Measurements from ENCODE around the gene ELAVL2.

The ELAVL2 gene

DNA sequence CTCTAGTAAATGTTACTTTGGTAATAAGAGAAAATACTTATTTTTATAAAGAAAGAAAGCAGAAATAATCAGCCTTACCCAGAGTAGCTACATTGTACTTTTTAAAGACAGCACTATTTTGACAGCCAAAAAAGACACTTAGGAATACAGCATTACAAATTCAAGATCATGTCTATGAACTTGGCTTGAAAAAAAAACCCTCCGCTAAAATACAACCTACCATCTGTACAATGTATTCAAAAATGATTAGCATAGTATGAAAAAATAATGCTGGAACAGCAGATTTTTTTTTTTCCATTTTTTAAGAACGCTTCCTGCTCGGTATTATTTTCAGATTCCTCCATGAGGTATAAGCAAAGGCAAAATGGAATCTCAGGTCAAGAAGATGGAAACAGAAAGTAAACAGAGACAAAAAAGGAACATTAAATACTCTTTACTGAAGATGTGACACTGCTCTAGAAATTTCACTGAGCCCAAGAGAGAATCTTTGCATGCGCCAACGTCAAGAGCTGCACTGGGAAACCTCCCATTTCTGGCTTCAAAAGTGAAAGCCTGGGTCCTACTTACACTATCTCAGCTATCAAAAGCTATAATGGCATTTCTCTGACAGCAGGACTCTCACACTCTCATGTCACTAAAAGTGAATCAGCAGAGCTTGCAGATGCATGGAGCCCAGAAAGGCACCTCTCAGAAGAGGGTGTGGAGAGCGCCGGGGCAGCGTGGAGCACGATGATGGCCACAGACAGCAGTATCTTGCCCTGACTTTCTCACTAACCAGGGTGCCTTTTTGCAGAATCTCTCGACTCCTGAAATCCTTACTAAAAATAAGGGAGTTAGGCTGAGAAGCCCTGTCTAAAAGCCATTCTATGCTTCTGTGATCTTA lies 167.4 kb downstream of the ELAVL2 start:
- no peak for TF ChIP-seq BACH2 (CRISPR knock-in tag; IDR thresholded peaks at IDR 0.05; ENCODE audit: borderline replicate concordance)
- no peak for TF ChIP-seq ZC3H10 (CRISPR knock-in tag; IDR thresholded peaks at IDR 0.05)
- no peak for TF ChIP-seq TCF4 (CRISPR knock-in tag; IDR thresholded peaks at IDR 0.05; ENCODE audit: borderline replicate concordance)
- TF ChIP-seq ZNF8 (CRISPR knock-in tag; IDR thresholded peaks at IDR 0.05), result no peak
- no peak for ATAC-seq

DNA sequence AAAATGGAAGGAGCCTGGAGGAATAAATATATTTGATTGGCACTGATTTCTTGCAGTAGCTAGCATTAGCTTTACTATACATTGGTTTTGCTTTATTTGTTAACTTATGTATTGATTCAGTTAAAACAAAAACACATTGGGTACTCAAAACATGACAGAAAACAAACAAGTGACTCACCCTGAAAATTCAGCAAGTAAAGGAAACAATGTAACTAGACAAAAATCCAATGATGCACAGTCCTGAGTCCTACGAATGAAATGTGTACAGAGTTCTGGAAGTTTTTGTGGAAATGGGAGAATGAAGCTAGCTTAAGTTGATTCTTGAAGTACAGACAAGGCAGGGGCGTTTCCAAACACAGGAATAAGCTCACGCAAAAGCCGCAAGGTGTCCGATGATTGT lies 175.0 kb downstream of the ELAVL2 start:
- TF ChIP-seq GLIS3 (CRISPR knock-in tag; IDR thresholded peaks at IDR 0.05) (no peak), ZNF565 (CRISPR knock-in tag; conservative IDR thresholded peaks at IDR 0.05; ENCODE audit: low read depth) (no peak), TOX (CRISPR knock-in tag; IDR thresholded peaks at IDR 0.05; ENCODE audit: borderline replicate concordance) (no peak), RARB (CRISPR knock-in tag; IDR thresholded peaks at IDR 0.05) (no peak), SNAI2 (CRISPR knock-in tag; IDR thresholded peaks at IDR 0.05) (no peak), ZFP3 (CRISPR knock-in tag; IDR thresholded peaks at IDR 0.05) (no peak), ISL1 (CRISPR knock-in tag; IDR thresholded peaks at IDR 0.05) (no peak), ZFP30 (CRISPR knock-in tag; IDR thresholded peaks at IDR 0.05) (no peak)
- TF ChIP-seq, protein P1, sequence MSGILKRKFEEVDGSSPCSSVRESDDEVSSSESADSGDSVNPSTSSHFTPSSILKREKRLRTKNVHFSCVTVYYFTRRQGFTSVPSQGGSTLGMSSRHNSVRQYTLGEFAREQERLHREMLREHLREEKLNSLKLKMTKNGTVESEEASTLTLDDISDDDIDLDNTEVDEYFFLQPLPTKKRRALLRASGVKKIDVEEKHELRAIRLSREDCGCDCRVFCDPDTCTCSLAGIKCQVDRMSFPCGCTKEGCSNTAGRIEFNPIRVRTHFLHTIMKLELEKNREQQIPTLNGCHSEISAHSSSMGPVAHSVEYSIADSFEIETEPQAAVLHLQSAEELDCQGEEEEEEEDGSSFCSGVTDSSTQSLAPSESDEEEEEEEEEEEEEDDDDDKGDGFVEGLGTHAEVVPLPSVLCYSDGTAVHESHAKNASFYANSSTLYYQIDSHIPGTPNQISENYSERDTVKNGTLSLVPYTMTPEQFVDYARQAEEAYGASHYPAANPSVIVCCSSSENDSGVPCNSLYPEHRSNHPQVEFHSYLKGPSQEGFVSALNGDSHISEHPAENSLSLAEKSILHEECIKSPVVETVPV (CRISPR knock-in tag; IDR thresholded peaks at IDR 0.05), result no peak
- no peak for ATAC-seq

DNA sequence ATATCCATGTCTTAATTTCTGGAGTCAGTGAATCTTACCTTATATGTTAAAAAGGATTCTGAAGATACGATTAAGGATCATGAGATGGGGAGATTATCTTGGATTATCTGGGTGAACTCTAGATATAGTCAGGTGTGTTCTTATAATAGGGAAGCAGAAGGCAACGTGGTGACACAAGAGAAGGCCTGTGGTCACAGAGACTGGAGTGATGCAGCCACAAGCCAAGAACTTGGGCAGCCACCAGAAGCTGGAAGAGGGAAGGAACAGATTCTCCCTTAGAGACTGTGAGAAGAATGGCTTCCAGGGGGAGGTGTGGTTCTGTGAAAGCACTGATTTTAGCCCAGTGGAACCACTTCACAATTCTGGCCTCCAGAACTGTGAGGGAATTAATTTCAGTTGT lies 177.4 kb downstream of the ELAVL2 start:
- no peak for ATAC-seq

More for the DNA sequence above, 177.4 kb downstream of the ELAVL2 start:
- TF ChIP-seq ZNF70 (CRISPR knock-in tag; IDR thresholded peaks at IDR 0.05) (no peak), ARNTL (CRISPR knock-in tag; IDR thresholded peaks at IDR 0.05; ENCODE audit: borderline replicate concordance, low read depth) (no peak), OSR1 (CRISPR knock-in tag; IDR thresholded peaks at IDR 0.05) (no peak)
- TF ChIP-seq, protein P2, sequence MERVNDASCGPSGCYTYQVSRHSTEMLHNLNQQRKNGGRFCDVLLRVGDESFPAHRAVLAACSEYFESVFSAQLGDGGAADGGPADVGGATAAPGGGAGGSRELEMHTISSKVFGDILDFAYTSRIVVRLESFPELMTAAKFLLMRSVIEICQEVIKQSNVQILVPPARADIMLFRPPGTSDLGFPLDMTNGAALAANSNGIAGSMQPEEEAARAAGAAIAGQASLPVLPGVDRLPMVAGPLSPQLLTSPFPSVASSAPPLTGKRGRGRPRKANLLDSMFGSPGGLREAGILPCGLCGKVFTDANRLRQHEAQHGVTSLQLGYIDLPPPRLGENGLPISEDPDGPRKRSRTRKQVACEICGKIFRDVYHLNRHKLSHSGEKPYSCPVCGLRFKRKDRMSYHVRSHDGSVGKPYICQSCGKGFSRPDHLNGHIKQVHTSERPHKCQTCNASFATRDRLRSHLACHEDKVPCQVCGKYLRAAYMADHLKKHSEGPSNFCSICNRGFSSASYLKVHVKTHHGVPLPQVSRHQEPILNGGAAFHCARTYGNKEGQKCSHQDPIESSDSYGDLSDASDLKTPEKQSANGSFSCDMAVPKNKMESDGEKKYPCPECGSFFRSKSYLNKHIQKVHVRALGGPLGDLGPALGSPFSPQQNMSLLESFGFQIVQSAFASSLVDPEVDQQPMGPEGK (CRISPR knock-in tag; IDR thresholded peaks at IDR 0.05; ENCODE audit: borderline replicate concordance), result no peak
- TF ChIP-seq, protein P3, sequence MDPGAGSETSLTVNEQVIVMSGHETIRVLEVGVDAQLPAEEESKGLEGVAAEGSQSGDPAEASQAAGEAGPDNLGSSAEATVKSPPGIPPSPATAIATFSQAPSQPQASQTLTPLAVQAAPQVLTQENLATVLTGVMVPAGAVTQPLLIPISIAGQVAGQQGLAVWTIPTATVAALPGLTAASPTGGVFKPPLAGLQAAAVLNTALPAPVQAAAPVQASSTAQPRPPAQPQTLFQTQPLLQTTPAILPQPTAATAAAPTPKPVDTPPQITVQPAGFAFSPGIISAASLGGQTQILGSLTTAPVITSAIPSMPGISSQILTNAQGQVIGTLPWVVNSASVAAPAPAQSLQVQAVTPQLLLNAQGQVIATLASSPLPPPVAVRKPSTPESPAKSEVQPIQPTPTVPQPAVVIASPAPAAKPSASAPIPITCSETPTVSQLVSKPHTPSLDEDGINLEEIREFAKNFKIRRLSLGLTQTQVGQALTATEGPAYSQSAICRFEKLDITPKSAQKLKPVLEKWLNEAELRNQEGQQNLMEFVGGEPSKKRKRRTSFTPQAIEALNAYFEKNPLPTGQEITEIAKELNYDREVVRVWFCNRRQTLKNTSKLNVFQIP (CRISPR knock-in tag; IDR thresholded peaks at IDR 0.05; ENCODE audit: borderline replicate concordance, low read depth), result no peak
- TF ChIP-seq, protein P1 (CRISPR knock-in tag; IDR thresholded peaks at IDR 0.05), result no peak
- TF ChIP-seq, protein P4, sequence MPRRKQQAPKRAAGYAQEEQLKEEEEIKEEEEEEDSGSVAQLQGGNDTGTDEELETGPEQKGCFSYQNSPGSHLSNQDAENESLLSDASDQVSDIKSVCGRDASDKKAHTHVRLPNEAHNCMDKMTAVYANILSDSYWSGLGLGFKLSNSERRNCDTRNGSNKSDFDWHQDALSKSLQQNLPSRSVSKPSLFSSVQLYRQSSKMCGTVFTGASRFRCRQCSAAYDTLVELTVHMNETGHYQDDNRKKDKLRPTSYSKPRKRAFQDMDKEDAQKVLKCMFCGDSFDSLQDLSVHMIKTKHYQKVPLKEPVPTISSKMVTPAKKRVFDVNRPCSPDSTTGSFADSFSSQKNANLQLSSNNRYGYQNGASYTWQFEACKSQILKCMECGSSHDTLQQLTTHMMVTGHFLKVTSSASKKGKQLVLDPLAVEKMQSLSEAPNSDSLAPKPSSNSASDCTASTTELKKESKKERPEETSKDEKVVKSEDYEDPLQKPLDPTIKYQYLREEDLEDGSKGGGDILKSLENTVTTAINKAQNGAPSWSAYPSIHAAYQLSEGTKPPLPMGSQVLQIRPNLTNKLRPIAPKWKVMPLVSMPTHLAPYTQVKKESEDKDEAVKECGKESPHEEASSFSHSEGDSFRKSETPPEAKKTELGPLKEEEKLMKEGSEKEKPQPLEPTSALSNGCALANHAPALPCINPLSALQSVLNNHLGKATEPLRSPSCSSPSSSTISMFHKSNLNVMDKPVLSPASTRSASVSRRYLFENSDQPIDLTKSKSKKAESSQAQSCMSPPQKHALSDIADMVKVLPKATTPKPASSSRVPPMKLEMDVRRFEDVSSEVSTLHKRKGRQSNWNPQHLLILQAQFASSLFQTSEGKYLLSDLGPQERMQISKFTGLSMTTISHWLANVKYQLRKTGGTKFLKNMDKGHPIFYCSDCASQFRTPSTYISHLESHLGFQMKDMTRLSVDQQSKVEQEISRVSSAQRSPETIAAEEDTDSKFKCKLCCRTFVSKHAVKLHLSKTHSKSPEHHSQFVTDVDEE (CRISPR knock-in tag; IDR thresholded peaks at IDR 0.05), result no peak
